SU-DHL-6 (cell line): ENCODE measurements around the gene COL25A1.

Experiments used
- H2AFZ ChIP-seq: fragments of 200-600 bp; sonication (generic); 2 replicates; pipeline ENCODE4 v1.6.1; 2014; ENCODE audit warnings: low read depth, mild to moderate bottlenecking, moderate library complexity, mixed read lengths, antibody characterized with exemption, low read length; ENCODE audit not compliant: severe bottlenecking
- H3F3A ChIP-seq: fragments of 200-600 bp; shearing (Covaris generic); 2 replicates; pipeline ENCODE4 v1.6.0; 2016; ENCODE audit warnings: antibody characterized with exemption, mild to moderate bottlenecking; ENCODE audit not compliant: insufficient read depth
- H3K27ac ChIP-seq: fragments of 200-600 bp; sonication (generic); 2 replicates; pipeline ENCODE4 v1.5.1; 2016; ENCODE audit warnings: low read depth, mild to moderate bottlenecking, low read length, moderate library complexity, mixed read lengths
- H3K27me3 ChIP-seq: fragments of 200-600 bp; sonication (generic), shearing (Covaris generic); 2 replicates; pipeline ENCODE4 v1.6.0; 2014; ENCODE audit warnings: mild to moderate bottlenecking, low read length
- H3K36me3 ChIP-seq: fragments of 200-600 bp; sonication (generic); 2 replicates; pipeline ENCODE4 v1.6.1; 2014; ENCODE audit warnings: mild to moderate bottlenecking, low read length, mixed read lengths
- H3K4me2 ChIP-seq: fragments of 300-600, 200-600 bp; shearing (Covaris generic), sonication (generic); 2 replicates; pipeline ENCODE4 v1.6.0; 2014; ENCODE audit warnings: low read length, low read depth, mild to moderate bottlenecking; ENCODE audit not compliant: poor library complexity, severe bottlenecking
- H3K4me3 ChIP-seq: fragments of 200-600 bp; sonication (generic); 2 replicates; pipeline ENCODE4 v1.5.1; 2014; ENCODE audit warnings: antibody characterized with exemption, low read length, mild to moderate bottlenecking, mixed read lengths; ENCODE audit not compliant: insufficient read depth, poor library complexity, severe bottlenecking
- H3K79me2 ChIP-seq: fragments of 200-600 bp; sonication (generic); 2 replicates; pipeline ENCODE4 v1.6.1; 2014; ENCODE audit warnings: mild to moderate bottlenecking, low read length, moderate library complexity; ENCODE audit not compliant: insufficient read depth
- H3K9ac ChIP-seq: fragments of 200-600 bp; sonication (generic); 2 replicates; pipeline ENCODE4 v1.7.0; 2014; ENCODE audit warnings: mild to moderate bottlenecking, low read length
- H3K9me2 ChIP-seq: fragments of 200-600 bp; sonication (generic); replicated peaks from 2 replicates; pipeline ENCODE4 v1.6.1; 2014; ENCODE audit warnings: low read length; ENCODE audit not compliant: insufficient read depth
- H3K9me3 ChIP-seq: fragments of 200-600 bp; sonication (generic); 2 replicates; pipeline ENCODE4 v1.6.1; 2014; ENCODE audit warnings: low read length, mixed read lengths; ENCODE audit not compliant: insufficient read depth
- H4K20me1 ChIP-seq: fragments of 200-600 bp; sonication (generic); 2 replicates; pipeline ENCODE4 v1.6.1; 2014; ENCODE audit warnings: low read depth, mild to moderate bottlenecking, antibody characterized with exemption, low read length, moderate library complexity, mixed read lengths
- EZH2phosphoT487 ChIP-seq: fragments of 200-600 bp; sonication (generic), shearing (Covaris generic); conservative IDR thresholded peaks from 2 replicates; pipeline ENCODE4 v1.6.1; 2018; ENCODE audit warnings: mild to moderate bottlenecking, antibody characterized with exemption, low read length, moderate library complexity, mixed read lengths
- TF ChIP-seq, protein P1 (sequence below): fragments of 200-600 bp; sonication (generic); IDR thresholded peaks from one replicate; pipeline ENCODE4 v1.5.1; 2017; ENCODE audit warnings: antibody characterized with exemption, mild to moderate bottlenecking, low read length, moderate library complexity; ENCODE audit not compliant: insufficient read depth, poor library complexity, severe bottlenecking

COL25A1 gene

GRCh38 chr4:108888769-108889168, 413.7 kb downstream of the COL25A1 start:
- no peaks in the 10 kb centered on the region for H3F3A ChIP-seq

GRCh38 chr4:108887034-108887433, 415.4 kb downstream of the COL25A1 start:
- Histone ChIP-seq H2AFZ (no peak overlapping the region), H3K9ac (no peak overlapping the region), H3K9me2 (no peaks in the 10 kb centered on the region), H3K27me3 (no peaks in the 10 kb centered on the region), H3K79me2 (no peaks in the 10 kb centered on the region), H4K20me1 (no peaks in the 10 kb centered on the region), H3K4me2 (no peak overlapping the region), H3K9me3 (no peaks in the 10 kb centered on the region), H3K36me3 (no peaks in the 10 kb centered on the region), H3K27ac (no peak overlapping the region), H3K4me3 (no peak overlapping the region), H3F3A (no peaks in the 10 kb centered on the region)
- TF ChIP-seq, protein P1, sequence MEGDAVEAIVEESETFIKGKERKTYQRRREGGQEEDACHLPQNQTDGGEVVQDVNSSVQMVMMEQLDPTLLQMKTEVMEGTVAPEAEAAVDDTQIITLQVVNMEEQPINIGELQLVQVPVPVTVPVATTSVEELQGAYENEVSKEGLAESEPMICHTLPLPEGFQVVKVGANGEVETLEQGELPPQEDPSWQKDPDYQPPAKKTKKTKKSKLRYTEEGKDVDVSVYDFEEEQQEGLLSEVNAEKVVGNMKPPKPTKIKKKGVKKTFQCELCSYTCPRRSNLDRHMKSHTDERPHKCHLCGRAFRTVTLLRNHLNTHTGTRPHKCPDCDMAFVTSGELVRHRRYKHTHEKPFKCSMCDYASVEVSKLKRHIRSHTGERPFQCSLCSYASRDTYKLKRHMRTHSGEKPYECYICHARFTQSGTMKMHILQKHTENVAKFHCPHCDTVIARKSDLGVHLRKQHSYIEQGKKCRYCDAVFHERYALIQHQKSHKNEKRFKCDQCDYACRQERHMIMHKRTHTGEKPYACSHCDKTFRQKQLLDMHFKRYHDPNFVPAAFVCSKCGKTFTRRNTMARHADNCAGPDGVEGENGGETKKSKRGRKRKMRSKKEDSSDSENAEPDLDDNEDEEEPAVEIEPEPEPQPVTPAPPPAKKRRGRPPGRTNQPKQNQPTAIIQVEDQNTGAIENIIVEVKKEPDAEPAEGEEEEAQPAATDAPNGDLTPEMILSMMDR = no peak
- TF ChIP-seq EZH2phosphoT487 = no peak

More at GRCh38 chr4:108888769-108889168, 413.7 kb downstream of the COL25A1 start:
- TF ChIP-seq EZH2phosphoT487 = no peak
- TF ChIP-seq, protein P1 = no peak
- Histone ChIP-seq H3K9me3 (no peaks in the 10 kb centered on the region), H2AFZ (no peak overlapping the region), H3K4me2 (no peak overlapping the region), H3K36me3 (no peaks in the 10 kb centered on the region), H3K79me2 (no peaks in the 10 kb centered on the region), H3K27ac (no peak overlapping the region), H3K27me3 (no peaks in the 10 kb centered on the region), H3K9me2 (no peaks in the 10 kb centered on the region), H3K9ac (no peak overlapping the region), H4K20me1 (no peaks in the 10 kb centered on the region), H3K4me3 (no peak overlapping the region)

DNA sequence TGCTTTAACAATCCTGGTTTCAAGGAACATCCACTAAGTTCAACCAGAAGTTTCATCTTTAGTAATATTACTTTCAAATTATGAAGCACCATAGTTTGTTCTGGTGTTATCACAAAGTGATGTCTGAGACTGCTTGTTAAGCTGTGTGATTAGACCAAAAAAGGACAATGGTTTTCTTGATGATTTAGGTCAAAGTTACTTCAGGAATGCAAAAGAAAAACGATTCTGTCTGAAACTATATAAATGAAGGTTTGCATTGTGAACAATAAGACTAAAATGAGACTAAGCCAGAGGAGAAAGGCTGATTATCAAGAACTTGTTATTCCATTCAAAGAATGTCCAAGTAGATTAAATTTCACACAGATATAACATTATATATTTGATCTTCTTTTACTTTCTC, 417.2 kb downstream of the COL25A1 start:
- Histone ChIP-seq H3K9ac (no peak overlapping the region), H3K4me2 (no peak overlapping the region), H2AFZ (no peak overlapping the region), H3K9me3 (no peaks in the 10 kb centered on the region), H3K4me3 (no peak overlapping the region), H3K9me2 (no peaks in the 10 kb centered on the region), H3K27ac (no peak overlapping the region), H3F3A (no peaks in the 10 kb centered on the region), H3K36me3 (no peaks in the 10 kb centered on the region), H4K20me1 (no peaks in the 10 kb centered on the region), H3K79me2 (no peaks in the 10 kb centered on the region), H3K27me3 (no peaks in the 10 kb centered on the region)
- TF ChIP-seq, protein P1 = no peak
- TF ChIP-seq EZH2phosphoT487 = no peak
